ENCODE data around the gene FTH1. TPM values are rescaled to one million over a fixed set of nuclear protein-coding genes. Genes with fewer than 3 reads are reported as not detected.

Gene FTH1
- total and polyA plus RNA-seq, 2 of the 13 experiments (the other 11 are each of a cell fraction or from before 2014, with no cell fraction given): 607 to 760 TPM

- TF ChIP-seq BCL3 (CRISPR knock-in tag; IDR thresholded peaks at IDR 0.05): no peak; the same call in 1 of the 2 replicates
- peak; percentile 90; the same call in 1 of the 2 replicates for TF ChIP-seq REPIN1 (CRISPR knock-in tag; IDR thresholded peaks at IDR 0.05; ENCODE audit: borderline replicate concordance, low read depth)
- TF ChIP-seq IKZF1 (IDR thresholded peaks at IDR 0.05): no peak
- TF ChIP-seq ATF1 (CRISPR knock-in tag; IDR thresholded peaks at IDR 0.05): no peak
- TF ChIP-seq, protein P1, sequence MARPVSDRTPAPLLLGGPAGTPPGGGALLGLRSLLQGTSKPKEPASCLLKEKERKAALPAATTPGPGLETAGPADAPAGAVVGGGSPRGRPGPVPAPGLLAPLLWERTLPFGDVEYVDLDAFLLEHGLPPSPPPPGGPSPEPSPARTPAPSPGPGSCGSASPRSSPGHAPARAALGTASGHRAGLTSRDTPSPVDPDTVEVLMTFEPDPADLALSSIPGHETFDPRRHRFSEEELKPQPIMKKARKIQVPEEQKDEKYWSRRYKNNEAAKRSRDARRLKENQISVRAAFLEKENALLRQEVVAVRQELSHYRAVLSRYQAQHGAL (CRISPR knock-in tag; IDR thresholded peaks at IDR 0.05; ENCODE audit: not compliant biosample characterization): no peak
- TF ChIP-seq MYC (CRISPR knock-in tag; IDR thresholded peaks at IDR 0.05; ENCODE audit: borderline replicate concordance): peak; percentile 96
- TF ChIP-seq ZFP36 (IDR thresholded peaks at IDR 0.05; ENCODE audit: borderline replicate concordance, low read depth, low read length, partially characterized antibody): no peak
- no peak for TF ChIP-seq PCBP1 (IDR thresholded peaks at IDR 0.05; ENCODE audit: borderline replicate concordance, low read depth, low read length)
- TF ChIP-seq ASH2L (IDR thresholded peaks at IDR 0.05; ENCODE audit: insufficient read length, low read depth, low read length): peak; percentile 86
- no peak; the same call in 1 of the 2 replicates for TF ChIP-seq KDM5B (CRISPR knock-in tag; IDR thresholded peaks at IDR 0.05; ENCODE audit: borderline replicate concordance)
- no peak for TF ChIP-seq PCBP2 (optimal IDR thresholded peaks at IDR 0.05; ENCODE audit: low read depth, low read length, poor library complexity, severe bottlenecking)
- TF ChIP-seq PITX1 (CRISPR knock-in tag; IDR thresholded peaks at IDR 0.05): peak; percentile 86
Measured at GRCh38 chr11:61972672-61973475, 5.4 kb upstream of the FTH1 start (continued).

All from HepG2 (cell line).